H1 (cell line): ENCODE data around the gene TCEANC2. TPM values are rescaled to one million over a fixed set of nuclear protein-coding genes. Genes with fewer than 3 reads are reported as not detected.

Experiments used
- CTCF ChIA-PET: fragments of 300-600 bp; sonication (Branson Sonifier 250); formaldehyde crosslinking; loops from one replicate; lab custom pipeline; 2021; ENCODE audit not compliant: partially characterized antibody; lab: Charles Lee
- POLR2A ChIA-PET: fragments of 300-600 bp; sonication (Branson Sonifier 250); formaldehyde crosslinking; loops from one replicate; lab custom pipeline; 2021; ENCODE audit warnings: inconsistent platforms; ENCODE audit not compliant: partially characterized antibody; lab: Charles Lee
- DNase-seq, 2 experiments: peaks; one replicate each; pipeline versions ENCODE4 v3.0.0 to v3.0.0-alpha.2; 2010 to 2022; ENCODE audit warnings: low spot score in 2 of 2, low read depth in 1 of 2, mixed read lengths in 1 of 2
- FAIRE-seq: peaks from 2 replicates; lab custom pipeline; 2011; peaks lifted over from hg19 to GRCh38; lab: Jason Lieb, UNC
- H2AFZ ChIP-seq: 2 replicates; pipeline ENCODE4 v1.8.1; 2012; ENCODE audit warnings: low read length, inconsistent platforms
- H2AK5ac ChIP-seq: 2 replicates; pipeline ENCODE4 v1.6.1; 2013; ENCODE audit warnings: low read depth, low read length
- H2BK120ac ChIP-seq: replicated peaks from 2 replicates; pipeline ENCODE3; 2013; ENCODE audit warnings: low read depth, low read length, inconsistent platforms
- H2BK12ac ChIP-seq: 2 replicates; pipeline ENCODE4 v1.6.1; 2013; ENCODE audit warnings: low read depth, low read length
- H2BK15ac ChIP-seq: 2 replicates; pipeline ENCODE4 v1.6.1; 2013; ENCODE audit warnings: low read length
- H2BK20ac ChIP-seq: 2 replicates; pipeline ENCODE4 v1.6.1; 2013; ENCODE audit warnings: low read length
- H2BK5ac ChIP-seq: 2 replicates; pipeline ENCODE4 v1.6.1; 2013; ENCODE audit warnings: low read depth, low read length
- H3K14ac ChIP-seq: 2 replicates; pipeline ENCODE4 v1.6.1; 2013; ENCODE audit warnings: inconsistent platforms; ENCODE audit not compliant: insufficient read length
- H3K18ac ChIP-seq: 2 replicates; pipeline ENCODE4 v1.6.1; 2013; ENCODE audit warnings: low read length; ENCODE audit errors: extremely low read depth
- H3K23ac ChIP-seq: 2 replicates; pipeline ENCODE4 v1.6.1; 2013; ENCODE audit warnings: inconsistent platforms; ENCODE audit not compliant: insufficient read length
- H3K23me2 ChIP-seq: 2 replicates; pipeline ENCODE4 v1.6.1; 2013; ENCODE audit warnings: low read depth, low read length
- H3K27ac ChIP-seq: 2 replicates; pipeline ENCODE4 v1.6.1; 2011; ENCODE audit warnings: low read depth, low read length, inconsistent platforms
- H3K27me3 ChIP-seq, 4 experiments: replicated peaks in 1 of 4; 1 replicate in 1 of 4; 2 replicates in 3 of 4; pipeline versions ENCODE4 v1.6.1 to v1.8.1; 2011 to 2013; ENCODE audit warnings: low read length in 3 of 4, mild to moderate bottlenecking in 3 of 4, inconsistent platforms in 2 of 4, mixed read lengths in 2 of 4, moderate library complexity in 1 of 4; ENCODE audit not compliant: control insufficient read depth in 3 of 4, insufficient read depth in 3 of 4; ENCODE audit errors: extremely low read depth in 1 of 4
- H3K36me3 ChIP-seq, 4 experiments: 2 replicates each; pipeline versions ENCODE4 v1.6.1 to v1.8.1; 2011 to 2013; ENCODE audit warnings: mild to moderate bottlenecking in 4 of 4, low read length in 3 of 4, moderate library complexity in 2 of 4, control low read depth in 1 of 4, inconsistent platforms in 1 of 4; ENCODE audit not compliant: insufficient read depth in 4 of 4, control insufficient read depth in 2 of 4
- H3K4ac ChIP-seq: replicated peaks from 2 replicates; pipeline ENCODE3; 2013; ENCODE audit warnings: low read length, low read depth, mixed read lengths, inconsistent platforms; ENCODE audit not compliant: insufficient read length
- H3K4me1 ChIP-seq, 4 experiments: replicated peaks in 1 of 4; 1 replicate in 1 of 4; 2 replicates in 3 of 4; pipeline versions ENCODE4 v1.6.1 to v1.8.1; 2011 to 2013; ENCODE audit warnings: low read length in 3 of 4, inconsistent platforms in 2 of 4, mixed read lengths in 1 of 4; ENCODE audit not compliant: insufficient read depth in 4 of 4, control insufficient read depth in 3 of 4
- H3K4me2 ChIP-seq, 2 experiments: 2 replicates each; pipeline versions ENCODE4 v1.6.1 to v1.8.1; 2011 to 2013; ENCODE audit warnings: low read depth in 2 of 2, low read length in 2 of 2, control low read depth in 1 of 2, inconsistent platforms in 1 of 2, mild to moderate bottlenecking in 1 of 2; ENCODE audit not compliant: insufficient read depth in 1 of 2
- H3K4me3 ChIP-seq, 4 experiments: fragments of 200-600, 300-600 bp in 1 of 4; sonication (generic), shearing (Covaris generic), sonication (Bioruptor Twin) in 1 of 4; 2 replicates each; pipeline versions ENCODE4 v1.5.1 to v1.8.1; 2011 to 2016; ENCODE audit warnings: low read length in 4 of 4, low read depth in 3 of 4, control low read depth in 2 of 4, inconsistent platforms in 2 of 4, mild to moderate bottlenecking in 2 of 4, mixed read lengths in 1 of 4, moderate library complexity in 1 of 4; ENCODE audit not compliant: insufficient read depth in 2 of 4; ENCODE audit errors: extremely low read depth in 1 of 4
- H3K56ac ChIP-seq: replicated peaks from 2 replicates; pipeline ENCODE3; 2013; ENCODE audit warnings: low read depth, mild to moderate bottlenecking, mixed read lengths, low read length, inconsistent platforms; ENCODE audit not compliant: insufficient read length
- H3K79me1 ChIP-seq: 2 replicates; pipeline ENCODE4 v1.6.1; 2013; ENCODE audit warnings: low read depth, low read length, control low read depth
- H3K79me2 ChIP-seq, 2 experiments: 2 replicates each; pipeline versions ENCODE4 v1.6.1 to v1.8.1; 2012 to 2013; ENCODE audit warnings: low read length in 2 of 2, mild to moderate bottlenecking in 2 of 2, inconsistent platforms in 1 of 2; ENCODE audit not compliant: insufficient read depth in 2 of 2, control insufficient read depth in 1 of 2
- H3K9ac ChIP-seq, 4 experiments: replicated peaks in 1 of 4; 1 replicate in 1 of 4; 2 replicates in 3 of 4; pipeline versions ENCODE4 v1.6.1 to v1.8.1; 2011 to 2013; ENCODE audit warnings: low read depth in 3 of 4, low read length in 3 of 4, control low read depth in 2 of 4, mild to moderate bottlenecking in 2 of 4, moderate library complexity in 2 of 4, inconsistent platforms in 1 of 4; ENCODE audit errors: extremely low read depth in 1 of 4
- H3K9me3 ChIP-seq, 2 experiments: 2 replicates each; pipeline versions ENCODE4 v1.6.1 to v1.8.1; 2012 to 2013; ENCODE audit warnings: mild to moderate bottlenecking in 2 of 2, moderate library complexity in 2 of 2, control low read depth in 1 of 2, inconsistent platforms in 1 of 2, low read depth in 1 of 2, low read length in 1 of 2, mixed read lengths in 1 of 2; ENCODE audit not compliant: insufficient read depth in 2 of 2
- H4K20me1 ChIP-seq, 2 experiments: replicated peaks in 1 of 2; 2 replicates each; pipeline versions ENCODE3 to v1.8.1; 2011 to 2013; ENCODE audit warnings: inconsistent platforms in 2 of 2, low read length in 2 of 2, mild to moderate bottlenecking in 1 of 2; ENCODE audit not compliant: insufficient read depth in 2 of 2, control insufficient read depth in 1 of 2
- H4K5ac ChIP-seq: 2 replicates; pipeline ENCODE4 v1.6.1; 2013; ENCODE audit warnings: low read length, low read depth, mixed read lengths, inconsistent platforms; ENCODE audit not compliant: insufficient read length
- H4K8ac ChIP-seq: 2 replicates; pipeline ENCODE4 v1.8.0; 2013; ENCODE audit warnings: mild to moderate bottlenecking, moderate library complexity, low read length, inconsistent platforms; ENCODE audit not compliant: insufficient read depth; ENCODE audit errors: extremely low read depth
- H4K91ac ChIP-seq: replicated peaks from 2 replicates; pipeline ENCODE3; 2013; ENCODE audit warnings: low read length, mixed read lengths, inconsistent platforms; ENCODE audit not compliant: insufficient read length
- EGR1 ChIP-seq: IDR thresholded peaks from 2 replicates; pipeline ENCODE4 v1.6.1; 2011; ENCODE audit warnings: low read depth, low read length, borderline replicate concordance
- RAD21 ChIP-seq, 2 experiments: IDR thresholded peaks in 1 of 2; conservative IDR thresholded peaks in 1 of 2; 2 replicates each; pipeline ENCODE4 v1.6.1; 2011; ENCODE audit warnings: low read depth in 2 of 2, low read length in 2 of 2, improper control_type of control experiment in 1 of 2, inconsistent platforms in 1 of 2, mild to moderate bottlenecking in 1 of 2, moderate library complexity in 1 of 2
- WGBS, 2 experiments: shearing (Covaris generic) in 1 of 2; methylation state at CpG; one replicate each; pipeline versions ENCODE4 v1.1.6 to v1.1.7; 2013 to 2015; ENCODE audit warnings: low lambda C conversion rate in 2 of 2, mixed read lengths in 2 of 2, inconsistent platforms in 1 of 2, low coverage in 1 of 2, missing lambda C conversion rate in 1 of 2; ENCODE audit not compliant: insufficient replicate concordance in 2 of 2, insufficient coverage in 1 of 2, insufficient read length in 1 of 2; ENCODE audit errors: extremely low coverage in 1 of 2, missing lambda C conversion rate in 1 of 2; 5-methylcytosine and 5-hydroxymethylcytosine counted together
- polyA plus RNA-seq, 7 experiments: library from polyadenylated mRNA; depleted of rRNA in 3 of 7; stranded (reverse) in 5 of 7; unstranded in 2 of 7; fragments of >200 nt in 5 of 7; fragments of 200-250 nt in 2 of 7; gene quantifications; 1 replicate in 5 of 7; 2 replicates in 1 of 7; 4 replicates in 1 of 7; pipeline versions ENCODE4 v1.2.1 to v1.2.3, GENCODE V29; 2011 to 2013; ENCODE audit warnings: missing spikeins in 2 of 7, mixed read lengths in 2 of 7
- total RNA-seq: library from RNA; stranded (reverse); fragmentation: NEBNext Ultra II Directional; extraction: Animal tissue kit (Norgen Biotek cat#: 25700); gene quantifications from 2 replicates; pipeline ENCODE4 v1.2.1, GENCODE V29; 2021

Gene TCEANC2
- total and polyA plus RNA-seq, 2 of the 8 experiments (the other 6 are each of a cell fraction or from before 2014, with no cell fraction given) = 4.2 to 8.2 TPM

DNA sequence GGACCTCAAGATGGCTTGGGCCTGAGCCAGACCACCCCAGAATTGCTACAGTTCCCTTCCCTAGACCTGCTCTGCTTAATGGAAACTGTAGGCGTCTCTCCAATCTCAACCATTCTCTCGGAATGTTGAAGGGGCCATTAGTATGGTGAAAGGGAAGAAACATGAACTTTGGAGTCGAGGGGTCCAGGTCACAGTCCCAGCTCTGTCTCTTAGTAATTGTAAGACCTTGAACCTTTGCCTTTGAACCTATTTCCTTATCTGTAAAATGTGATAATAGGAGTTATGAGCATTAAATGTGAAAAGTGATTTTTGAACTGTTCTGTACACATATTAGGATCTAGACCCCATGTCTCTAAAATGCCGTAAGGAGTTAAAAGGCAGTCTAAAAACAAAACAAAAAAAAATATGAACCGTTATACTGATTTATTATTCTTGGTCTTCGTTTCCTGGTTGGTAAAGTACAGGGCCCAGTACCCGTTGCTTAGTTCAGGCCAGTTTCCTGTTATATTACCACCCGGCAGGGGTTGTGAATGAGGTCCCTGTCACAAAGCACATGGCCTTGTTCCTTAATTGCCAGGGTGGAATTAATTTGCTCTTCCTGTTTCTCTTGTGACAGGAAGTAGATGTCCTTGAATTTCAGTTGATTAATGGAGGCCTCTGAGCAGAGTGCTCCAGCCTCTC, 42.3 kb downstream of the TCEANC2 start:
- no peaks in the 10 kb centered on the region for H3K79me2 ChIP-seq
- no peak overlapping the region for H2BK20ac ChIP-seq
- no peak overlapping the region for H2BK5ac ChIP-seq
- H3K4me2 ChIP-seq = no peak overlapping the region
- ChIA-PET POLR2A (no interaction called here), CTCF (interaction anchor here (1.5 kb wide), 4 partner anchors 8 to 27 kb away, joined by 3 to 5 read pairs (median 3); no protein-coding TSS in a partner anchor)
- no peak overlapping the region for H2AFZ ChIP-seq
- H3K79me1 ChIP-seq = no peaks in the 10 kb centered on the region
- no peak overlapping the region for H2BK15ac ChIP-seq
- H3K4me3 ChIP-seq = no peak overlapping the region
- H3K4ac ChIP-seq = no peak overlapping the region
- no peaks in the 10 kb centered on the region for H3K36me3 ChIP-seq
- H3K9ac ChIP-seq = no peak overlapping the region
- H2BK12ac ChIP-seq = no peak overlapping the region
- no peaks in the 10 kb centered on the region for H3K27me3 ChIP-seq
- H3K27ac ChIP-seq = no peak overlapping the region
- no peaks in the 10 kb centered on the region for H4K20me1 ChIP-seq
- no peak overlapping the region for H3K14ac ChIP-seq
- no peak overlapping the region for H3K56ac ChIP-seq
- no peak overlapping the region for H3K23ac ChIP-seq
- H2BK120ac ChIP-seq = no peak overlapping the region
- TF ChIP-seq EGR1 (no peak), RAD21 (IDR thresholded peaks at IDR 0.05 in 1 of 2, conservative IDR thresholded peaks at IDR 0.05 in 1 of 2; ENCODE audit: low read depth in 2 of 2, low read length in 2 of 2) (peak; percentile 14 to 23; a peak in 1 of 4 replicates)
- WGBS, 2 experiments = 94% methylated on average over 8 of the region's 8 CpGs; no CpG with 5 or more reads in 1 of the 2 experiments
- no peaks in the 10 kb centered on the region; a peak in 1 of 7 replicates for H3K4me1 ChIP-seq
- no peaks in the 10 kb centered on the region for H3K23me2 ChIP-seq
- no peak overlapping the region for H3K18ac ChIP-seq
- H4K8ac ChIP-seq = no peak overlapping the region; the same call in 1 of the 2 replicates
- FAIRE-seq = no peak
- no peak overlapping the region for H4K91ac ChIP-seq
- no peak overlapping the region for H2AK5ac ChIP-seq
- H4K5ac ChIP-seq = no peak overlapping the region
- DNase-seq = no peak
- no peaks in the 10 kb centered on the region for H3K9me3 ChIP-seq
